Liver (tissue), 9 donors: ENCODE data around the gene ENTPD3. TPM values are rescaled to one million over a fixed set of nuclear protein-coding genes. Genes with fewer than 3 reads are reported as not detected.

Source experiments
- DNase-seq: peaks from one replicate; pipeline ENCODE4 v3.0.0-alpha.2; 2017; ENCODE audit warnings: low spot score
- H3K27ac ChIP-seq, 2 donors: one replicate each; pipeline ENCODE4 v1.7.0; 2013; ENCODE audit warnings: inconsistent platforms in 2 of 2, low read length in 2 of 2, control low read depth in 1 of 2, low read depth in 1 of 2, mild to moderate bottlenecking in 1 of 2
- H3K27me3 ChIP-seq, 4 donors: one replicate each; pipeline versions ENCODE4 v1.6.1 to v1.7.0; 2013; ENCODE audit warnings: low read length in 3 of 4, inconsistent platforms in 1 of 4, mild to moderate bottlenecking in 1 of 4, moderate library complexity in 1 of 4; ENCODE audit not compliant: control insufficient read depth in 4 of 4, insufficient read depth in 4 of 4
- H3K36me3 ChIP-seq, 4 donors: one replicate each; pipeline versions ENCODE4 v1.6.1 to v1.7.0; 2013; ENCODE audit warnings: low read length in 3 of 4, mild to moderate bottlenecking in 3 of 4, low read depth in 1 of 4, moderate library complexity in 1 of 4; ENCODE audit not compliant: control insufficient read depth in 4 of 4, insufficient read depth in 3 of 4
- H3K4me1 ChIP-seq, 4 donors: one replicate each; pipeline versions ENCODE4 v1.6.1 to v1.7.0; 2013; ENCODE audit warnings: low read length in 3 of 4, mild to moderate bottlenecking in 3 of 4, moderate library complexity in 1 of 4; ENCODE audit not compliant: control insufficient read depth in 4 of 4, insufficient read depth in 4 of 4
- H3K4me3 ChIP-seq, 3 donors: one replicate each; pipeline versions ENCODE4 v1.6.1 to v1.7.0; 2013; ENCODE audit warnings: low read length in 3 of 3, control low read depth in 1 of 3, low read depth in 1 of 3, mild to moderate bottlenecking in 1 of 3
- H3K9ac ChIP-seq, 2 donors: one replicate each; pipeline ENCODE4 v1.7.0; 2013; ENCODE audit warnings: low read length in 2 of 2, mild to moderate bottlenecking in 2 of 2, moderate library complexity in 2 of 2, control low read depth in 1 of 2, low read depth in 1 of 2
- H3K9me3 ChIP-seq, 4 donors: one replicate each; pipeline versions ENCODE4 v1.6.1 to v1.7.0; 2013; ENCODE audit warnings: low read length in 3 of 4; ENCODE audit not compliant: control insufficient read depth in 4 of 4
- ATF3 ChIP-seq: IDR thresholded peaks from 2 replicates; pipeline ENCODE4 v1.6.1; 2016; ENCODE audit warnings: antibody characterized with exemption
- CTCF ChIP-seq: fragments of 150-350 bp; IDR thresholded peaks from 2 replicates; pipeline ENCODE4 v1.5.1; 2017; ENCODE audit warnings: improper control_type of control experiment, low read depth, low read length; ENCODE audit not compliant: missing input control
- EGR1 ChIP-seq, 2 donors: IDR thresholded peaks; 2 replicates each; pipeline ENCODE4 v1.6.1; 2016 to 2018; ENCODE audit warnings: antibody characterized with exemption in 2 of 2, low read depth in 2 of 2
- FOXA2 ChIP-seq: IDR thresholded peaks from 2 replicates; pipeline ENCODE4 v1.6.1; 2016; ENCODE audit warnings: antibody characterized with exemption
- GABPA ChIP-seq, 2 donors: IDR thresholded peaks in 1 of 2; conservative IDR thresholded peaks in 1 of 2; 2 replicates each; pipeline ENCODE4 v1.6.1; 2016; ENCODE audit warnings: antibody characterized with exemption in 2 of 2, mild to moderate bottlenecking in 1 of 2, moderate library complexity in 1 of 2
- HNF4A ChIP-seq, 2 donors: conservative IDR thresholded peaks; 2 replicates each; pipeline ENCODE4 v1.6.1; 2016; ENCODE audit warnings: antibody characterized with exemption in 2 of 2, mild to moderate bottlenecking in 2 of 2
- HNF4G ChIP-seq: IDR thresholded peaks from 2 replicates; pipeline ENCODE4 v1.6.1; 2016; ENCODE audit warnings: antibody characterized with exemption
- JUND ChIP-seq, 2 donors: IDR thresholded peaks; 2 replicates each; pipeline ENCODE4 v1.6.1; 2016; ENCODE audit warnings: antibody characterized with exemption in 2 of 2
- MAX ChIP-seq: IDR thresholded peaks from 2 replicates; pipeline ENCODE4 v1.6.1; 2016; ENCODE audit warnings: antibody characterized with exemption
- RAD21 ChIP-seq, 2 donors: IDR thresholded peaks; 2 replicates each; pipeline ENCODE4 v1.6.1; 2016; ENCODE audit warnings: antibody characterized with exemption in 2 of 2, mild to moderate bottlenecking in 2 of 2
- REST ChIP-seq: IDR thresholded peaks from 2 replicates; pipeline ENCODE4 v1.6.1; 2016; ENCODE audit warnings: antibody characterized with exemption, mild to moderate bottlenecking
- RXRA ChIP-seq, 2 donors: IDR thresholded peaks; 2 replicates each; pipeline ENCODE4 v1.6.1; 2017 to 2018; ENCODE audit warnings: antibody characterized with exemption in 2 of 2, mild to moderate bottlenecking in 1 of 2
- SP1 ChIP-seq: IDR thresholded peaks from 2 replicates; pipeline ENCODE4 v1.6.1; 2018; ENCODE audit warnings: antibody characterized with exemption, mild to moderate bottlenecking
- TAF1 ChIP-seq: conservative IDR thresholded peaks from 2 replicates; pipeline ENCODE4 v1.6.1; 2016; ENCODE audit warnings: antibody characterized with exemption, mild to moderate bottlenecking
- YY1 ChIP-seq: IDR thresholded peaks from 2 replicates; pipeline ENCODE4 v1.6.1; 2016; ENCODE audit warnings: antibody characterized with exemption, mild to moderate bottlenecking
- ZBTB33 ChIP-seq: IDR thresholded peaks from 2 replicates; pipeline ENCODE4 v1.6.1; 2016; ENCODE audit warnings: antibody characterized with exemption
- WGBS: extraction: QIAGEN DNeasy Blood & Tissue Kit; methylation state at CpG from one replicate; pipeline ENCODE4 v1.1.7; 2013; 5-methylcytosine and 5-hydroxymethylcytosine counted together
- polyA plus RNA-seq, 2 donors: library from polyadenylated mRNA; stranded (reverse) in 1 of 2; unstranded in 1 of 2; fragments of 200-250 nt in 1 of 2; fragments of >200 nt in 1 of 2; fragmentation: Nextera tagmentation in 1 of 2; extraction: Ambion mirVana in 1 of 2; gene quantifications; one replicate each; pipeline versions ENCODE4 v1.2.1 to v1.2.3, GENCODE V29; 2013 to 2015
- total RNA-seq, 2 donors: library from RNA; depleted of rRNA; stranded (reverse); fragments of >200 nt; gene quantifications; one replicate each; pipeline ENCODE4 v1.2.3, GENCODE V29; 2014
- donor health status: healthy.
- donor health status: healthy.
- donor health status: healthy.
- donor health status: healthy.
- donor health status: healthy.

Gene ENTPD3
- total and polyA plus RNA-seq, 4 donors: 0.08 TPM; not detected in 3

GRCh38 chr3:40414270-40414669, 27.3 kb downstream of the ENTPD3 start:
- Histone ChIP-seq H3K4me3 (no peak overlapping the region), H3K9me3 (no peaks in the 10 kb centered on the region), H3K27me3 (no peaks in the 10 kb centered on the region), H3K27ac (no peak overlapping the region), H3K36me3 (no peaks in the 10 kb centered on the region), H3K4me1 (no peaks in the 10 kb centered on the region), H3K9ac (no peak overlapping the region)
- no peak for DNase-seq
- WGBS: 81% methylated on average over 1 of the region's 1 CpG
- TF ChIP-seq MAX: no peak
- TF ChIP-seq EGR1 (IDR thresholded peaks at IDR 0.05; ENCODE audit: low read depth in 2 of 2): no peak
- TF ChIP-seq HNF4G: no peak
- no peak for TF ChIP-seq CTCF
- no peak for TF ChIP-seq TAF1
- TF ChIP-seq REST: no peak
- TF ChIP-seq YY1: no peak
- TF ChIP-seq HNF4A (conservative IDR thresholded peaks at IDR 0.05): no peak
- TF ChIP-seq FOXA2: no peak
- no peak for TF ChIP-seq ATF3
- no peak for TF ChIP-seq JUND (IDR thresholded peaks at IDR 0.05)
- no peak for TF ChIP-seq ZBTB33
- no peak for TF ChIP-seq SP1
- no peak for TF ChIP-seq RAD21 (IDR thresholded peaks at IDR 0.05)
- TF ChIP-seq RXRA (IDR thresholded peaks at IDR 0.05): no peak
- no peak for TF ChIP-seq GABPA (IDR thresholded peaks at IDR 0.05 in 1 of 2, conservative IDR thresholded peaks at IDR 0.05 in 1 of 2)
